DMS 273 (cell line): ENCODE measurements around the gene RGMA.
A peak's percentile ranks its signal among the peaks of the same experiment; 100 is the strongest.

Experiments used
- DNase-seq: peaks from one replicate; lab custom pipeline; 2025; ENCODE audit not compliant: unreplicated experiment; lab: John Stamatoyannopoulos, UW

Gene RGMA

DNA sequence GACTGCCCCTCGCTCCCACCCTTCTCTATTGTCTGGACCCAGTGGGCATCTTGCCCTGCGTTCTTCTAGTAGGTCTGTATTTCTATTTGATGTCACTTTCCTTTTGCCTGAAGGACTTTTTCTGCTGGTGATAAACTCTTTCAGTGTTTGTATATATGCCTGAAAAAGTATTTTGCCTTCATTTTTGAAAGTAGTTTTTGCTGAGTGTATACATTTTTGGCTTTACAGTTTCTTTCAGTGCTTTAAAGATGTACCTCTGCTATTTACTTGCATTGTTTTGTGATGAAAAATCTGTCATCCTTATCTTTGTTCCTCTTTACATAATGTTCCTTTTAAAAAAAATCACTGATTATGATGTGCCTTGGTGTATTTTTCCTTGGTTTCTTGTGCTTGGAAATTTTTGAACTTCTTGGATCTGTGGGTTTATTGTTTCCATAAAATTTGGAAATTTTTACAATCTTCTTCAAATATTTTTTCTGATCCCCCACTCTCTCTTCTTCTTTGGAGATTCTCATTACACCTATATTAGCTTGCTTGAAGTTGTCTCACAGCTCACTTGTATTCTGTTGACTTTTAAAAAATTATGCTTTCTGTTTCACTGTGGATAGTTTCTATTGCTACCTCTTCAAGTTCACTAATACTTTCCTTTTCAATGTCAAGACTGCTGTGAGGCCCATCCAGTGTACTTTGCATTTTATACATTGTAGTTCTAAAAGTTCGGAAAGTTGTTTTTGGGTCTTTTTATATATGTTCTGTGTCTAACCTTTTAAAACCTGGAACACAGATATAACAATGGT lies 67.8 kb downstream of the RGMA start:
- no peak for DNase-seq

DNA sequence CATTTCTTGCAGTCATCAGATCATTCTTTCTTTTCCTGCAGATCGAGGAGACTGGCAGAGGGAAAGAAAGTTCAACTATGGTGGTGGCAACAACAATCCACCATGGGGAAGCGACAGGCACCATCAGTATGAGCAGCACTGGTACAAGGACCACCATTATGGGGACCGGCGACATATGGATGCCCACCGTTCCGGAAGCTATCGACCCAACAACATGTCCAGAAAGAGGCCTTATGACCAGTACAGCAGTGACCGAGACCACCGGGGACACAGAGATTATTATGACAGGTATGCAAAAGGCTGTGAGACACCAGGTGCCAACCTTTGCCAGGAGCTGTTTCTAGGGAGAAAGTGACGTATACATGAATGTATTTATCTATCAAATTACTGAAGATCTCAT lies 69.0 kb downstream of the RGMA start:
- no peak for DNase-seq

DNA sequence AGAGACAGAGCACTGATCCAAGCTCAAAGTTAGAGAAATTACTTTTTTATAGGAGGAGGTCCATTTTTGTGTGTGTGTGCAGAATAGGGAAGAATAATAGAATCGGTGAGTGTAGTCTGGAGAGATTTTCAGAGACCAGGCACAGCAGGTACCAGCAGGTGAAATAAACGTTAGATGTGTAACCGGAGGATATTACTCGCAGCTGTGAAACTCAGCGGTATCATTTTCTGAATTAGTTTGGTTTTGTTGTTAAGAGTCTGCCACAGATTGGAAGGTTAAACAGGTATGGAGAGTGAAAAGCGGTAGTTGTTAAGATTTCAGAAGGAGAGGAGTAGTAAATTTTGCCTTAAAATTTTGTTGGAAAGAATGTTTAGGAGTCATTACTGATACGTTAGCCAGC lies 69.9 kb downstream of the RGMA start:
- DNase-seq = no peak

DNA sequence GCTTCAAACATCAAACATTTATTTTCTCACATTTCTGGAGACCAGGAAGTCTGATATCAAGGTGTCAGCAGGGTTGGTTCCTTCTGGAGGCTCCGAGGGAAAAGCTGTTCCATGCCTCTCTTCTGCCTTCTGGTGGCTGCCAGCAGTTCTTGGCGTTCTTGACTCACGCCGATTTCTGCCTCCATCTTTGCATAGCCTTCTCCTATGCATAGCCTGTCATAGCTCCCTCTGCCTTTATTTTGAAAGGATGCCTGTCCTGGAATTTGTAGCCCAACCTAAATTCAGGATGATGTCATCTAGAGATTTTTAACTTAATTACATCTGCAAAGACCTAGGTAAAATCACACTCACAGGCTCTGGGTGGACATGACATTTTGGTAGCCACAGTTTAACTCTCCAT lies 70.4 kb downstream of the RGMA start:
- DNase-seq = no peak

DNA sequence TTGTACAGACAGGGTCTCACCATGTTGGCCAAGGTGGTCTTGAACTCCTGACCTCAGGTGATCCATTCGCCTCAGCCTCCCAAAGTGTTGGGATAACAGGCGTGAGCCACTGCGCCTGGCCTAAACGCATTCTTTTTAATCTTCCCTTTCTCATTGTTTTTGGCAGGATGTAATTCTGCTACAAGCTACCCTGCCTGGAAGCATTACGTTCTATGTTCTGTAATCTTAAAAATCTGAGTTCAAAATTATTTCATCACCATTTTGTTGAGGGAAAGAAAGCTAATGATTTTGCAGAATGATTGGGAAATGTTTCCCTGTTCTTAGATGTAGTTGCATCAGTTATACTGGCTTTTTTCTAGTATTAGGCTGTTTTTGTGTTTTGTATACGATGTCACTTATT lies 71.5 kb downstream of the RGMA start:
- DNase-seq = no peak

DNA sequence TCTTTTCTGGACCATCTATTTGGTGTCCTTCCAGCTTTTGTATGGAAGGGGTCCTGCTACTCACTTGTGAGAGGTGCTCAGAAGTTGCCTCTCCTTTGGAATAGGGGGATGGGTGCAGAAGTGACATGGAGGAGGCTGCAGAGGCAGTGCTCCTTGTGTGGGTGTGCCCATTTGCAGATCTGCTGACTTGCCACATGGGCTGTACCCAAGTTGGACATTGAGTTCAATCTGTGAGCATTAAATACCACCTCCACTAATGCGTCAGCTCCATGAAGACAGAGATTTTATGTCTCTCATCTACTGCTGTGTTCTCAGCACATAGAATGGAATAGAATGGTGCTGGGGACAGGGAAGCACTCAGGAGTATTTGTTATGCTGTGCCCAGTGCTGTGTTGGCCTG lies 76.2 kb downstream of the RGMA start:
- DNase-seq = no peak

DNA sequence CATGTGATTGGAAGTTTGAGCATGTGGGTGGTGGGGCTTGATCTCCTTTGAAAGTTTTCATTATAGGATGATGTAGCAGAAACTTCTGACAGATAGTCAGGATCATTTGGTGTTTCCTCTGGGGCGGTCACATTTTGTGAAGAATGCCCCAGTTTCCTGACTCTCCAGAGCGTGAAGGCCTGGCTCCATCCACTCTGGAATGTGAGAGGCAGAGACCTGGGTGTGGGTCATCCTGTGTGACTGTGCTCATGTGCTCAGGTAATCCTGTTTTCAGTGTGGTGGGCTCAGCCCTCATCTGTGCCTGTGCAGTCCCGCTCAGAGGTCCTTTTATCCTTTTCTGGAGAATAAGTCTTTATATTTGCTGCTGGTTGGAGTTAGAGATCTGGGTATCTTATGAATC lies 81.0 kb downstream of the RGMA start:
- DNase-seq = no peak

DNA sequence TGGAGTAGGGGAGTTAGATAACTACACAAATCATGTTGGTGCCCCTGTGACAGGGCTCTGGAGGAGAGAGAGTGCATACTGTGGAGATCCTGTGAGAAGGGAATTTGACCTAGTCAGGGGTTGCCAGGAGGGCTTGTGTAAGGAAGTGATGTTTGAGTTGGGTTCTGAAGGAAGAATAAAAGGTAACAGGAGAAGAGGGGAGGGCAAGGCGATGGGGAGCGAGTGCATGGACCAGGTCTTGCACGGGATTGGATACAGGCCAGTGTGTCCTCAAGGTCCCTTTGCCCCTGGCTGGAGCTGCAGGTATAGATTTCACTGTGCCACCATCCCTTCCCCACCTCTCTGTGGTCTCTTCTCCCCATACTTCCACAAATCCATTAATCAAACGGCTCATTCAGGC lies 83.9 kb downstream of the RGMA start:
- no peak for DNase-seq

DNA sequence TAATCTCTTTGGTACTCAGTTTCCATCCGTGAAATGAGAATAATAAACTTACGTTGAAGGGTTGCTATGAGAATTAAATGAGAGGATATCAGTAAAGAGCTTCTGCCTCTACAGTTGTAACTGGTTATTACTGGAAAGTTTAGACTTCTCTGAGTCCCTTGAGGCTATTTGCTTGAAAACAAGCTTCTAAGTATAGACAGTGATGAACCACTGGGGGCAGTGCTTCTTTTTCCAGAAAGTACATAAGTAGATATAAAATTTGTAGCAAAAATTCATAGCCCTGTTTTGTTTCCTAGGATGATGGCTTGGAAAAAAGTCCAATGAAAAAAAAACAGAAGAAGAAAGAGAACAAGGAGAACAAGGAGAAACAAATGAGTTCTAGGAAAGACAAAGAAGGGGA lies 87.1 kb downstream of the RGMA start:
- peak; percentile 5 for DNase-seq

DNA sequence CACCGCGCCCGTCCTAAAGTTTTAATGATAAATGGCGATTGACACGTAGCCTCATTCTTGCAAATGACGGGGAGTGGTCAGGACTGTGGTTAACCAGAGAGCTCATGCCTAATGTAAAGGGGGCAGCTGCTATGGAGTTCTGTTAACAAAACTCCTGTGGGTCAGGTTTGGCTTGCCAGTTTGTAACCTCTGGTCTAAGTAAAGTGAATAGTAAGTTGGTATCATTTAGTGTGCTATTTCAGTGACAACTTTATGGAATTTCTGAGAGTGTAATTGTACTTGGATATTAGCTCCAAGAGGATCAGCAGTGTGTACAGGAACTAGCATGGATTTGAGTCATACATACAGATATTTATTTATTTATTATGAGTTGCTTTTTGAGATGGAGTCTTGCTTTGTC lies 87.9 kb downstream of the RGMA start:
- no peak for DNase-seq

DNA sequence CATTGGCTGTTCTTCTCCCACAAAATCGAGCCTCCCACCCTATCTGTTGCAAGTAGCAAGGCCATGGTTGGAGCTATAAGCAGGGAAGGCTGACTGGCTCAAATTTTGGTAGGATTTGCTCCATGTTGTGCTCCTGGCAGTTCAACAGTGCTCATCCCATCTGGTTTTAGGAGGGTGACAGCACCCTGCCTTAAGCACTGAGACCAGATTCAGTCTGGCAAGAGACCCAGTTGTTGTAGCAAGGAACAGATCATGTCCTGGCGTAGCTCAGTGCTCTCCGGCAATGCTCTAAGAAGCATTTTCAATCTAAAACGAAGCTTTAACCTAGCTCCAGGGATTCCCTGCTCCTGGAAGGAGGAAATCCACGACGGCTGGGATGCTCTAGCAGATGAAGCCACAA lies 91.2 kb downstream of the RGMA start:
- no peak for DNase-seq

DNA sequence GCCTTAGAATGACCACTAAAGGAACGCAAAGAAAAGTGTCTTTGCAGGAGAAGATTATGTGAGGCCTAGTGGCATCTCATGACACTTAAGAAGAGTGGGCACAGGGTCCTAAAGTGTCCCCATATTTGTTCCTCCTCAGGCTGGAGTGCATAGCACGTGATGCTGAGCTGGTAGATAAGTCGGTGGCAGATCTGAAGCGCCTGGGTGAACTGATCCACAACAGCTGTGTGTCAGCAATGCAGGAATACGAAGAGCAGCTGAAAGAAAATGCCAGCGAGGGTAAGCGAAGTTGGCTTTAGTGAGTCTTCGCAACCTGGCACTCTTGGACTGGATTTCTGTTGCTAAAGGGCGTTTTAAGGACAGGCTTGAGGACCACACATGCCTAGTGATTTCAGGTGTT lies 96.3 kb downstream of the RGMA start:
- no peak for DNase-seq

DNA sequence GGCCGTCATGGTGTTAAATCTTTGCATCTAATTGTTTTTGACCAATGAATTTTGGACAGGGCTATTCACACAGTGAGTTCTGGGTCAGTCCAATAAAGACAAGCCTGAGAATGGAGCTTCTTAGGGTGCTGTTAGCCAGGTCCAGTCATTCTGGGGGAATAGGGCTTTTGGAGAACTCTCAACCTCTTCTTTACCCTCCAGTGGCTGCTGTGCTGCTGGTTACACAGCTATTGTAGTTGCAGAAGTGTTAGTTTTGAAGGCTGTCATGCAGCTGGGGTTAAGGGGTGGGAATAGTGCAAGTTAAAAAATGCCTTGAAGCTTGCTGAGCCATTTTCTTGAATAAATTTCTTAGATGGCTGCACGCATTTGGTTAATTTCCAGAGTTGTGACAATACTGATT lies 99.0 kb downstream of the RGMA start:
- no peak for DNase-seq

DNA sequence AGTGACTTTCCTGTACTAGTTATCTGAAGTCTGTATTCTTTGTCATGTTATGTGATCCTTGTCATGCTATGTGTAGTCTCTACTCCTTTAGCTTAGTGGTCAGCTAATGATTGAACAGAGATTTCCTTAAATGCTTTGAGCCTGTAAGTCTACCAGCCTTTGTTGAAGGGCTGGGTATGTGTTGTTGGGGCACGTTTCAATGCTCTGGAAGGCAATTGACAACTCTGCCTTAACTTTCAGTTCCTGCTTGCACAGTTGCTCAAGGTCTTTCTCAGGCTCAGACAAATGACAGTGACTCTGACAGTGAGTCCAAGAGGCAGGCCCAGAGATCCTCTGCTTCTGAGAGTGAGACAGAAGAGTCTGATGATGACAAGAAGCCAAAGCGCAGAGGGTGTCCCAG lies 99.5 kb downstream of the RGMA start:
- no peak for DNase-seq
